ENCODE data around the gene KCNV2.
A peak's percentile ranks its signal among the peaks of the same experiment; 100 is the strongest.

The KCNV2 gene

DNA sequence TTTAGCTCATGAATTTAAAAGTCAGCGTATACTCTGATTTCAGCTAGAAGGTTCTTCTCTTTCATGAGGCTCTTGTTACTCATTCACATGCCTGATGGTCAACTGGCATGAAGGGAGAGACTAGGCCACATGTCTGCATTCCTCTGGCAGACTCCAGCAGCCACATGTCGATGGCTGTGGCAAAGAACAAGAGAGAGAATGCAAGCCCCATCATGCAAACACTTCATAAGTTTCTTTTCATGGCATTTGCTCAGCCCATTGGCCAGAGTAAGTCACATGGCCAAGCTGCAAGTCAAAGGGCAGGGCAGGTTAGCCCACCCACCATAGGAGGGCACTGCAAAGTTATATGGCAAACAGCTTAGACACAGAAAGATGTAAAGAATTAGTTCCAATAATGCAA is 5.4 kb downstream of the KCNV2 start:
- peak; percentile 0 for DNase-seq

DNA sequence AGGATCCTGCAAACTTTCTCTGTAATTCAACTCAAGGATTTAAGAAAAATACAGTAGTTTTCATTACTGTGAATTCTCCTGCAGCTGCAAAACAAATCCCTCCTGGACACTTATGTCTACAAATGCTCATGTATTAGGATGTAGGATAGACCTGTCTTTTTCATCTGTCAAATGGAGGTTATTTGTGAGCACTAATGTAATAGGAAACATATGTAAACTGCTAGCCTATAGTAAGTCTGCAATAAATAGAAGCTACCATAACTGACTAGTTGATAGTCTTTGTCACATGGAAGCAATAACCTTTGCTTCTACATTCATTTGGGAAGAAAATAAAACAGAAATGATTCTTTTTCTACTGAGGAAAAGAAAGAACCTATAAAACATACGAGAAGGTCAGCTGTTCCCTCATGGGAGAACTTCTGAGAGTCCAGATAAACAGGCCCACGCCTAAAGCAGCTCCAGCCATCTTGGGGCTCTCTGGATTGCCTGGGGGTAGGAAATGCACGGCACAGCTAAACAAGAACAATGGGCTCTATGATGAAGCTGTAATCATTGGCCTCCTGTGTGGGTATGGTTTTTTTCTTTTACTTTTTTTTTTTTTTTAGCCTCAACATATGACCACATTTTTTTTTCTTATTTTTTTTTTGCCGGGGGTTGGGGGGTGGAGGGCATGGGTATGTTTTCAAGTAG is 6.2 kb downstream of the KCNV2 start:
- DNase-seq, result no peak

DNA sequence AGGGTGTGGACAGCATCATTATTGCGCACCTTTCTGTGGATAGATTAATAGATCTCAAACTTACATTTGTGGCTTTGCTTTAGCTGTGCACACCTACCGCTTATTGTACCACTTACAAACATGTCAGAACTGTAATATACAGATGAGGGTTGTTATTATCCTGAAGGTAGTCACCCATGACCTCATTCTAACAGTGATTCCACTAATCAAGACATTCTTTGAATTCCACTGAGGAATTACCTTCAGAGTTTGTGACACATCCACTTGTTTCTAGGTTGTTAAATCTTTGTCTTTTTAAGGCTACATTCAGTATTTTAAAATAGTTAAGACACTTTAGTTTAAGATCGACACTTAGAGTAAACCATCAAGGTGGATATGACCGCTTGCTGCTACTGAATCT is 7.8 kb downstream of the KCNV2 start:
- DNase-seq, result no peak

DNA sequence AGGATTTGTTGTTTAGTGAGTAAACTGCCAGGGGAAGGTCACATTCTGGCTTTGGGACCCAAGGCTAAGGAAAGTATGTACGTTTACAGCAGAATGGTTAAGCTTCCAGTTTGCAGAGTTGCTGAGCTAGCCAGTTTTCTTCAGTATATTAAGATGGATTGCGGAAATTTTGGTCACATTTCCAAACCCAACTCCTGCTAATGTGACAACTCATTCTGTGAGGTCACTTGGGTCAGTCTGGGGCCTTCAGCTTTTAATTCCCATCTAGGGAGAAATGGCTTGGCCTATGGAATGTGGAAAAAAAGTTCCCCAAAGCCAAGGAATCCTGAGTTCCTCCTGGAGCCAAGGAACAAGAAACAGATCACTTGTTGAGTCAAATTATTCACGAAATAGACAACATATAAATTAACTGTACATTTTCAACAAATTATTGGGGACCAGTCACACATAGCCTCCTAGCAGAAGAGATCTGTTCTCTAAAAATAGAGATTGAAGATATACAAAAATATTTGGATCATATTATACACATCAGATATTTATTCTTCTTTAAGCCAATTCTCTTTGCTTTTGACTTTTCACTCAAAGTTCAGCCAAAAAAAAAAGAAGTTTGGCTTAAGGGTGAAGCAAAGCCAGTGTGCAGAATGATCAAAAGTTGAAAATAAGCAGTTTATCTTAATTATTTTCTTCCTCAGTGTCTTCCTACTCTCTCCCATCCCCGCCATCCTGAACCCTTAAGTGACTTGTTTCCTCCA is 8.8 kb downstream of the KCNV2 start:
- no peak for DNase-seq

DNA sequence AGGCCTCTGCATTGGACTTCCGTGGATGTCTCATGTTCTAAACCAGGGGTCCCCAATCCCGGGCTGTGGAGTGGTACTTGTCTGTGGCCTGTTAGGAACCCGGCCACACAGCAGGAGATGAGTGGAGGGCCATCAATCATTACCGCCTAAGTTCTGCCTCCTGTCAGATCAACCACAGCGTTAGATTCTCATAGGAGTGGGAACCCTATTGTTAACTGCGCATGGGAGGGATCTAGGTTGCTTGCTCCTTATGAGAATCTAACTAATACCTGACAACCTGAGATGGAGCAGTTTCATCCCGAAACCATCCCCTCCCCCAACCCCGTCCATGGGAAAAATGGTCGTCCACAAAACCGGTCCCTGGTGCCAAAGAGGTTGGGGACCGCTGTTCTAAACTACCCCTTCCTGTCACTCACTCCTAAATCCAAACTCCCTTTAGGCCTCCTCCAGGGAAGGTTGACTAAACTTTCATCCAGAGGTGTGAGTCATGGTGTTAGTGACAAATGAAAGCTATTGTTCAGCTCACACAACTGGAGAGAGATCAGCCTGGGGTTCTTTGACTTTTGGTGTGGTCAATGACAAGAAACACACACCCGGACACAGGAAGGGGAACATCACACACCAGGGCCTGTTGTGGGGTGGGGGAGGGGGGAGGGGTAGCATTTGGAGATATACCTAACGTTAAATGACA is 9.5 kb downstream of the KCNV2 start:
- DNase-seq, result no peak

DNA sequence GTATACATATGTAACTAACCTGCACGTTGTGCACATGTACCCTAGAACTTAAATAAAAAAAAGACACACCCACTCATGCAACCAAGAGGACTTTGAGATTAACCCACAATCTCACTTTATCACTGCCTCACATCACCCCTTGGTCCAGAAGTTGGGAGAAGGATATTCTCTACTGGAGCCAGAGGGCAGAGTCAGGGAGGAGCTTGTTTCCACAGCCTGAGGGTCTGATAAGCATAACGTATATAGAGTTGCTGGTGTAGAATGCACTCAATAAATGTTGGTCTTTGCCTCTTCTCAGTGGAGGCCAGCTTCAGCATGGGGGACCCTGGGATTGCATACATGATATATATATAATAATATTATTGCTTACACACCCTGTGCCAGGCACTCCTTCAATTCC is 10.1 kb downstream of the KCNV2 start:
- DNase-seq, result no peak

DNA sequence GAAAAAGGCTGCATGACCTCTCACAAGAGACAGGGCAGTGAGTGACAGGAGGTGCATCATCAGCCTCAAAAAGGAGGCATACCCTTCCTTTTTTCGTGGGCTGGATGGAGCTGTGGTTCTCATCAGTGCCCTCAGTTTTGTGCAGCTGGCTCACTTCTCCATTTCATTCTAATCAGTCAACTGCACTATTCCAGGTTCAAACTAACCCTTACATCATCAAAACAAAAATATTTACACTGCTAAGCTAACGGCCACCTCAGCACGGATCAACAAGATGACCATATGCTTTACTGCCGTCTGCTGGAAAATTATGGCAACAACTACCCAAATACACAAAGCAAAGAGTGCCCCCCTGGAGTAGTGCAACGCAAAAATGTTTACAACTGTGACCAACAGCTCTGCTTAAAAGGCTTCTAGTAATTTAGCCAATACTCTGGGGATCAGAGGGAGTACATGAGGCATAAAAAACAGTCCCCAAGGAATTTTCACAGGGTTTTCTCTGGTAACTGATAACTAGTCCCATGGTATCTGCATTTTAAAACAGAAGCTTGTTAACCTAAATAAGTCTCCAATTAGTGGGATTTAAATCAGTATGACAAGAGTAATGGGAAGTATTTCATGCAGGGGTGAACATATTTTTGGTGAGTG is 10.8 kb downstream of the KCNV2 start:
- peak; percentile 21 for DNase-seq

DNA sequence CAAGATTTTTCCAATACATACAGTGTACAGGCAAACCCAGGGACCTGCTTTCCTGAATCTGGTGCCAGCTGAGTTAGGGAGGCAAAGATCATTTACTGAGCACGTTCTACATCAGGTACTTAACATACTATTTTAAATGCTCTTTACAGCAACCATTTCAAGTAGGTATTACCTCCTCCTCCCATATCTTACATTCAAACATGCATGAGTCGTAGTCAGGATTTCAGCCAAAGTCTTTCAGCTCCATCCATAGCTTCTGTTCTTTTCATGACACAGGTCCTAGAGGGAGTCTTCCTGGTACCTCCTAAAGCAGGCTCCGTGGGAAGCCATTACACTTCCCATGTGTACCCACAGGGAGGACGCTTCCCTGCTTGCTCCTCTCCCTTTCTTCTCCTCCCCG is 11.7 kb downstream of the KCNV2 start:
- DNase-seq, result no peak

DNA sequence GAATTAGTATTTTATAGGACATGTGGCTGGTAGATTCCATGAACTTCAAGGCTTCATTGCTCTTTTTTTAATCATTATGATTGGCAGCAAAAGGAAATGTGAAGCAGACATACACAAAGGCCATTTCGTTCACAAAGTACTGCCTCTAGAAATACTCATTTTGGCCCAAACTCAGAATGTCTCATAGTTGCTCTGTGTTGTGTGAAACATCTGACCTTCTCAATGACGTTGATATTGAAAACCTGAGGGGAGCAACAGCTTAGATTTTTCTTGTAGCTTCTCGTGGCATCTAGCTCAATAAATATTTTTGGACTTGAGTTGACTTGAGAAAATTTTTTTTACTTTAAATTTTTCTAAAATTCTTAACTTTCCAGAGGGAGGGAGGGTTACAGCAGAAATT is 12.4 kb downstream of the KCNV2 start:
- no peak for DNase-seq

DNA sequence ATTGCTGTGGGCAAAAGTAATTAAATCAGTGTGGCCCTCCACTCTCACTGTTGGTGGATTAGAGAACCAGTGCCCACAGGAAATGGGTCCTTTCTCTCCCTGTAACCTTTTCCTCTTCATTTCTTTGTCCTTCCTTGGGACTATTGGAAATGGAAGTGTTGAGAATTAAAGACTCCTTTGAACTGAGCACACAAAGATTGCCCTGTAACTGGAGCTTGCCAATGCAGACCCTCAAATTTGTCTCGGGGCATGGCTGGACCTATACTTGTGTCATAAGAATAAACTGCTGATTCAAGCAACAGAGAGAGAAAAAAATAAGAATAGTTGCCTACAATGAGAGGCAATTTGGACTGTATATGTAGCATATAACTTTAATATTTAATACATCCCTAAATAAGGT is 13.7 kb downstream of the KCNV2 start:
- no peak for DNase-seq

DNA sequence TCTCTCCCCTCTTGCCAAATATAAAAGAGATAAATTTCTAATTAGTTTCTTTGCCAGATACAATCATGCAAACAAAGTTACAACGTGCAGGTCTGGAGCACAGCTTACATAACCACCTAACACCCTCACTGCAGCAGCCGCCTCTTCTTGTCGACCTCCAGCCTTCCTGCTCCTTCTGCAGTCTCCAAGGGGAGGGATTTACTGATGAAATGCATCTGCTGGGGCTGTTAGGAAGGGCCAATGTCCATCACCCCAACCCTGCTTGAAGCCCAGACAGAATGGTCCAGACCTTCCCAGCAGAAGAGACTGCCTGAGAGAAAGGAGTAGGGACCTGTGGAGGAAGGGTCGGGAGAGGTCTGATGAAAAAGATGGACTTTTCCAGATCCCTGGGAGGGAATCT is 15.2 kb downstream of the KCNV2 start:
- DNase-seq, result no peak

DNA sequence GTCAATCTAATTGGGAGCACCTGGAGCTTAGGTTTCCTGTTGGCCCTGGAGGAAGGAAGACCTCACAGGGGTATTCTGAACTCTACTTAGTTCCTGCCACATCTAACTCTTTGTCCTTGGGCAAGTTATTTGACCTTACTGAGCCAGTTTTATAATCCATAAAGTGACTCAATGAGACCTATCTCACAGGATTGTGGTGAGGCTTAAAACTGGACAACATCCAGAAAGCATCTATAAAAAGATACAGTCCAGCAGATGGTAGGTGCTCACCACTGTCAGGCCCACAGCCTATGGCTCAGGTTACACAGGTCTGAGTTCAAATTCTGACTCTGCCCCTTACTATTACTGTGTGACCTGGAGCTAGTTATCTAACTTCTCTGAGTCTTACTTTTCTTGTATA is 23.3 kb downstream of the KCNV2 start:
- no peak for DNase-seq

DNA sequence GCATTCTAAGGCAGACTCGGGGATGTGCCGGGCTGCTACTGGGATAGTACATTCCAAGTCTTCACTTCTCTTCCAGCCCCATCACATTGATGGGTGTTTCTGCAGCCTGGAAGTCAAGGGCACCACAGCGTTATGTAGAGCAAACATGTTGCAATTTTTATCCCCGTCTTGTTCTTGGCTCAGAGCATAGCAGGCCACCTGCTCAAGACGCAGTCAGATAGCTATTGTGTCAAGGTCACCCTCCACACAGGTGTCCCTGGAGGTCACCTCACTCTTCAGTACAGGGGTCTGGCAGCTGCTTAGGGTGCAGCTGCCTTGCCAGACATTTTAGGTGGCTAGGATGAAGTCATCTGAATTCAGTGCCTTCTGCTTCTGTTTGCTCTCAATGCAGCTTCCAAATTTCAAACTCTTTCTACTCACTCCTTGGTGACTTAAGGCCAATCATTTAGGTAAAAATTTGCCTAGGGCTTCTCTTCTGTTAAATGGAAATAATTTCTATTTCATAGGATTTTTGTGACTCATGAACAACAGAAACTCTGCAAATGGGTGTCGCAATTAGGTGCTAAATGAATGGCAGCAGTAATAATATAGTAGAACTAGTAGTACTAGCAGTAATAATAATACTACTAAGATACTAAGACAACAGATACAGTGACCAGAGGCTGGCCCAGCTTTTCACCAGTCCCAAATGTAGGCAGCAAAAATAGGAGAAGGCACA is 24.3 kb downstream of the KCNV2 start:
- DNase-seq, result no peak

DNA sequence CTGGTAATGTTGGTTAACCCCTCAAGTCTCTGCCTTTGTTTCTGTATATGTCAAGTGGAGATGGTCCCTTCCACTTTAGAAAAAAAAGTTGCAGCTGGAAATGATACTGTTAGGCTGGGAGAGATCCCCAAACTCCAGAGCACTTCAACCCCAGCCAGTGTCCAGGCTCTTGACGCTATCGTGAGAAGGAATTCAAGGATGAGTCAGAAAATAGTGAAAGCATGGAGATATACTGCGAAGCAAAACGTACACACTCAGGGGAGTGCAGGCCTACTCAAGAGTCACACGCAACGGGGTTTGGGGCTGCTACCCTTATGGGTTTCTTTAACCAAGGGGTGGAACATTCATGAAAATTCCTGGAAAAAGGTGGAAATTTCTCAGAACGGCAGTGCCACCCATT is 24.9 kb downstream of the KCNV2 start:
- DNase-seq, result no peak

DNA sequence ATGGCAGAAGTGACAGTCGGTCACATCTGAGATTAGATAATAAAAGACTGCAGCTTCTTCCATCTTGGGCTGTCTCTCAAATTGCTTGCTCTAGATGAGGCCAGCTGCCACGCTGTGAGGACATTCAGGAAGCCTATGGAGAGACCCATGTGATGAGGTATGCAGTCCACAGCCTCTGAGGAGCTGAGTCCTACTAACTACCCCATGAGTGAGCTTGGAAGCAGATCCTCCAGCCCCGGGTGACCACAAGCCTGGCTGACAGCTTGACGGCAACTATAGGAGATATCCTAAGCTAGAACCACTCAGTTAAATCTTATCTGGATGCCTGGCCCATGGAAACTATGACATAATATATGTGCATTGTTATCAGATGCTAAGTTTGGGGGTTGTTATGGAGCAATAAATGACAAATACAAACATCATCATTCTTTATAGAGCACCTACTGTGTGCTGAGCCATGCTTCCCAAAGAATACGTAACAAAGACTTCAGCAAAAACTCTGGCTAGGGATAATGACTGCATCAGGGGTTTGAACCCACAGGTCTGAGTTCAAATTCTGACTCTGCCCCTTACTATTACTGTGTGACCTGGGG is 26.7 kb downstream of the KCNV2 start:
- DNase-seq, result no peak

DNA sequence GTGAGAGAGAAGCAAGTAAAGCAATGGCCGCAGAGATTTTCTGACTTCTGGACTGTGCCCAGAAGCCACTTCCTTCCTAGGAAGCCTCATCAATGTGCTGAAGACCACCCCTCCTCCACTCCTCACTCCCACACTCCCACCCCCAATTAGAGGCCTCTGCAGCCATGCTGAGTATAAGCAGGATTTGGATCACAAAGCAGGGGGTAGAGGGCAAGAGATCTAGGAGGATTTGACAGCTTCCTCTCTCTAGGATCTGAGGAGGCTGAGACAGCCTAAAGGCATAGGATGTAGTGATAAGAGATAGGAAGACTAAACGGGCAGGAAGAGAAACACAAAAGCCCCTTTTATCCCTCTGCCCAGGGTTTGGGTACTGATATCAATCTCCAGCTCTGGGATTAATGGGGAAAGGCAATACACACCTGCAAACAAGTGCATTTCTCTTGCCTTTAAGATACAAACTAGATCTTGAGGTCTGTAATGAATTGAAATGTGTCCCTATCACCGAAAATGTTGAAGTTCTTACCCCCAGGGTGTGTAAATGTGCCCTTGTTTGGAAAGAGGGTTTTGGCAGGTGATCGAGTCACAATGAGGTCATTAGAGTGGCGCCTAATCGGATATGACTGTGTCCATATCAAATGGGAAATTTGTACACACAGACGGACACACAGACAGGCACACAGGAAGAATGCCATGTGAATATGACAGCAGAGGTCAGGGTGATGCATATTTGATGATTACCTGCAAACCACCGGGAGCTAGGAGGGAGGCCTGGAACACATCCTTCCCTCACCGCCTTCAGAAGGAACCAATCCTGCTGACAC is 28.5 kb downstream of the KCNV2 start:
- DNase-seq, result no peak

DNA sequence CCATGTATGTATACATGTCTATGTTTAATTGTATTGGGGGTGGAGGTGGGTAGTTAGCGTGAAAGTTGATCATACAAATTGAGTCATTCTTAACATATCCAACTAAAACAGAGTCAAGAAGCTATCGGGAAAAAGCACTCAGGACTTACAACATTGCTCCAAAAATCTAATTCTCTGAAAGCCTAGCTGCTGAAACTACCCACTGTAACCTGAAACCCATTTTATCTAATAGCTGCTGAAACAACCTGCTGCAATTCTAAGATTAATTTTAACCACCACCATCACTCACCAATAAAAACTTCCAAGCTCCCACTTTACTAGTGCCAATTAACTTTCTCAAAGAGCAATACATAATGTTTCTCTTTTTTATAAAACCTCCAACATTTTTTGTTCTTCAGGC is 32.2 kb downstream of the KCNV2 start:
- DNase-seq, result no peak

DNA sequence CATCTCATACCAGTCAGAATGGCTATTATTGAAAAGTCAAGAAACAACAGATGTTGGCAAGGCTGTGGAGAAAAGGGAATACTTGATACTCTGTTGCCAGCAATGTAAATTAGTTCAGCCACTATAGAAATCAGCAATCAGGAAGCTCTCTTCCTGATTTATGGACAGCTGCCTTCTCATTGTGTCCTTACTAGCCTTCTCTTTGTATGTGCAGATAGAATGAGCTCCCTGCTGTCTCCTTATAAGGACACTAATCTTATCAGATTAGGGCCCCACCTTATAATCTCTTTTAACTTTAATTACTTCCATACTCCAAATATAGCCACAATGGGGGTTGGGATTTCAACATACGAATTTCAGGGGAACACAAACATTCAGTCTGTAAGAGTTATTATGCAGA is 38.0 kb downstream of the KCNV2 start:
- no peak for DNase-seq

DNA sequence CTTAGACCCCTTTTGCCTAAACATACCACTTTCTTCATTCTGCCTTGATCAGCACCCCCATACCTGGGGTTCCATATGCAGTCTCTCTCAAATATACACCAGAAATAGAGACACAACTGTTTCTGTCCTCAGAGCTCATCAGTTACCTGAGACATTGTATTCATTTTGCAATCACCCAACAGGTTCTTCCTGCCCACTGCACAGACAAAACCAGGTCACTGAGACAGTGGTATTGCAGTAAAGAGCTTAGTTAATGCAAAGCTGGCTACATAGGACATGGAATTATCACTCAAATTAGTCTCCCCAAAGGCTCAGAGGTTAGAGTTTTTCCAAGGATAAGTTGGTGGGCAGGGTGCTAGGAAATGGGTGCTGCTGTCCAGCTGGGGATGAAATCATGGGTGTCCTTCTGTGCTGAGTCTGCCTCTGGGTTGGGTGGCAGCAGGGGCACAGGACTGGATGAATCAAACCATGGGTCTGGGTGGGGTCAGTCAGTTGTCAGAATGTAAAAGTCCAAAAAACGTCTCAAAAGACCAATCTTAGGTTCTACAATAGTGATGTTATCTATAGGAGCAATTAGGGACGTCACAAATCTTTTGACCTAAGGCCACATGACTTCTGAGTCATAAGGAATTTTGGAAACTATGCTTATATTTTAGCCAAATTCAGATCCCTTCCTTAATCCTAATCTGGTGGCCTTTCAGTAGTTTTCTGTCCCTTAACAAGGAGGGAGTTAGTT is 41.0 kb downstream of the KCNV2 start:
- no peak for DNase-seq

DNA sequence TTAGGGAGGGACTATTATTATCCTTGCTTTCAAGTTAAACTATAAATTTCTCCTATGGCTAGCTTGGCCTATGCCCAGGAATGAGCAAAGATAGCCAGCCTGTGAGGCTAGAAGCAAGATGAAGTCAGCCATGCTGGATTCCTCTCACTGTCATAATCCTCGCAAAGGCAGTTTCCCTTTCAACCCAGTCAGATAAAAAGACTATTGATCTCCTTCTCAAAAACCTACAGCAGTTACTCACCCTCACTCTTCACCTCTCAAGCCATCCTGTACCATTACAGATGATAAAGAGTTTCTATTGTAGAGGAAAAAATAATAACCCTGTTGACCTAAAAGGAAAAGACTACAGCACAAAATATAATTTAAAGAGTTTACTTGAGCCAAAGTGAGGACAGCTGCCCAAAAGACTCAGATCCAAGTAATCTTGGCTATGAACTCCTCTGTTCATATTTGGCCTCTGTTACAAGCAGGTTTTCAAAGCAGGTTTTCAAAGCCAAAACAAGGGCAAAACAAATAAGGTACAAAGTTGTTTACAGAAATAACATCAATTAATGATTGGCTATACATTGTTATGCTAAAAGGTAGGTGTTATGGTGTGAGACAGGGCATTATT is 41.7 kb downstream of the KCNV2 start:
- DNase-seq, result no peak

DNA sequence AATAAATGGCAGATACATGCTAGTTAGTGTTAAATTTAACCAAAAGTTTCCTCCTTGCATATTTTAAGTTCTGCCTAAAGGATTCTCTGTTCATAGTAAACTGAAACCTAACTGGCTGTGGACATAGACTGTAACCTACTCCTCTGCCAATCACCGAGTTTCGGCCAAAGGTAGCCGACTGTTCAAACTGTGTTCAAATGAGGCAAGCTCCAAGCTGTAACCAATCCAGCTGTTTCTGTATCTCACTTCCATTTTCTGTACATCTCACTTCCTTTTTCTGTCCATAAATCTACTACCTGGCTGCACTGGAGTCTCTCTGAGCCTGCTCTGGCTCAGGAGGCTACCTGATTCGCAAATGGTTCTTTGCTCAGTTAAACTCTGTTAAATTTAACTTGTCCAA is 44.1 kb downstream of the KCNV2 start:
- DNase-seq, result no peak

Measured in activated CD4-positive, alpha-beta T cell treated with anti-CD3 and anti-CD28 coated beads, Interleukin-2, amount 50 U/mL, for 16 hours (primary cell).